Stimulated activated CD4-positive, alpha-beta T cell treated with anti-CD3 and anti-CD28 coated beads, Interleukin-12 subunit alpha, Interleukin-12 subunit beta, amount 100 ng/mL, for 48 hours (primary cell): ENCODE results near the gene GPC6.

ENCODE experiments used
- DNase-seq, 3 donors: peaks; one replicate each; pipeline ENCODE4 v3.0.0-alpha.2; 2020; ENCODE audit warnings: low read depth in 2 of 3, low spot score in 1 of 3

The GPC6 gene

DNA sequence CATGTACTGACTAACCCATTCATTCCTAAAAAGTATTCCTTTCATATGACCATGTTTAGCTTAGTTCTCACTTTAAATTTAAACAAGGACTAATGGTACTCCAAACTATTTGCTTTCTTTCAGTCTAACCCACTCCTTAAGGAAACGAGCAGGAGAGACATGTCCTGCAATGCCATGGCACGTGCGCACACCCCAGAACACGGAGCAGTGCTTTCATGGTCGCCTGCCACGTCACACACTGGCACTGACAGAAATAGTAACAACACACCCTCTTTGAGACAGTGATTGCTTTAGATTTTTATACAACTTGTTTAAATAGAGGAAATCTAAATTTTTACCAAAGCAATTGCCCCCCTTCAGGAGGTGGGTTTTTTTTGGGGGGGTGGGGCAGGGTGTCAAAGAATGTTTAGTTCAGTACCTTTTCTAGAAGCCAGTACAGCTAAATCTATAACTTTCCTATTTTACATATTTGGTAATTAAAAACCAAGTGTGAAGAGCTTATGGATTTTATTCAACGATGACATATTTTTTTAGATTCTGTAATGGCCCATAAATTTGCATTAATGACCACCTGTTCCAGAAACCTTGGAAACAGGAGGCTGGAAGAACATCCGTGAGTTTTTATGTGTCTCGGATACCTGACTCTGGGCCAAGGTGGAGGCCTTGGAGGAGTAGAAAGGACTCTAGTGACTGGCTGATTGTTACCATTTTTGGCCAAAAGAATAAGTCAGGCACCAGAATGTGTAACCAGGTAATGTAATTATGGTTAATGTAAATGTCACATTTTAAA lies 1005.7 kb downstream of the GPC6 start:
- DNase-seq = no peak

DNA sequence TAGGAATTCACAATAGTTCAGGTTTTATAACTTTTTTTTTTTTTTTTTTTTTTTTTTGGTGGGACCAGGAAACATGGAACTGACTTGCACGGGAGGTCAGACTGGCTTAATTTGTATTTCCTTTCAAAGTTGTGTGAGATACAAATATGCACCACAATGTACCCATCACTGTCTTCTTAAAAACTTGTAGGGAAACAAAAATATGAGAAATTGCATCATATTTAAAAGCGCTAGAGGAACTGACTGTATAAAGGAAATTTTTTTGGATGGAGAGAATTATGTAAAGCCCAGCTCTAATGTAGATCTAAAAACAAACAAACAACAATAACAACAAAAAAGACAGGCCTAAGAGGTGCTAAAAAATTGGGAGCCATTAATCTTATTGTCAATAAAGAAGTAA lies 1006.3 kb downstream of the GPC6 start:
- no peak for DNase-seq

DNA sequence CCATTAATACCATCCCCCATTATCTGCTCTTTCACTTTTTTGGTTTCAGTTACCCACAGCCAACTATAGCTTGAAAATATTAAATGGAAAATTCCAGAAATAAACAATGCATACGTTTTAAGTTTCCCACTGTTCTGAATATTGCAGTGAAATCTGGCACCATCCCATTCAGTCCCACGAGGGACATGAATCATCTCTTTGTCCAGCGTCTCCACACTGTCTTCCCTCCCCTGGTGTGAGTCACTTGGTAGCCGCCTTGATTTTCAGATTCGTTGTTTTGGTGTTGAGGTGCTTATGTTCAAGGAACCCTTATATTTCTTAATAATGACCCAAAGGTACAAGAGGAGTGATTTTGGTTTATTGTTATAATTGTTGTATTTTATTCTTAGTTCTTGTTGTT lies 1006.8 kb downstream of the GPC6 start:
- DNase-seq = no peak

GRCh38 chr13:94233837-94234236 lies 1007.2 kb downstream of the GPC6 start:
- no peak for DNase-seq

GRCh38 chr13:94234738-94235137 lies 1008.1 kb downstream of the GPC6 start:
- no peak for DNase-seq

DNA sequence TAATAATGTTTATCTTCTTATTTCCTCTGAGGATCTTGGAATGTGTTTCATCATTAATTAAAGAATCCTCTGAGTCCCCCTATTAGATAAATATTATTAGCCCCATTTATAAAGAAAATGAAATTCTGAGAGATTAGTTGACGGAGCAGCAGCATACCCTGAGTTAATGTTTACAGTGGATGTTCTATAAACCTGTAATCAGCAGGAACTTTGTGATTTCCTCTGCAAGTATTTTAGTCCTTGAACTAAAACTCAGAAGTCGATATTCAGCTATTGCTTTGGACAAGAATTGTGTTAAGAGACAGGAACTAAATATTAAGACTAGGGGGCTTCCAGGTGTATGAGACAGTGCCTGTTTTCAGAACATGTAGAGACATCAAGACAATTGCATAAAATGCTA lies 1009.5 kb downstream of the GPC6 start:
- DNase-seq = no peak

GRCh38 chr13:94236872-94237271 lies 1010.3 kb downstream of the GPC6 start:
- DNase-seq = no peak

DNA sequence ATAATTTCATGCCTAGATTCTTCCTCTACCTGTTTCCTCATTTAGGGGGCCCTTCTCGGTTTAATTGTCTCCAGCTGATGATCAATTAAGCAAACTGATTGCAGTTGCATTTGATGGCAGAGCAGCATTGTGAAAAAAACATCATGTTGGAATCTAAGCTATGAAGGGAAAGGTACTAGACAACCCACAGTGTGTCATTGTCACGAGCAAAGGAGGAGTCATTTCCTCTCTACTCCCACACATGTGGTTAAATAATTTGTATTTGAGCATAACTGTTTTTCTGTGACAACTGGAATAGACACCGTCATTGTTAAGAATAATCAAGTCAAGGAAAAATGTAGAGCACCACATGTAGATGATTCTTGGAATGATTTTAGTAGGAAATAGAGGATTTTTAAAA lies 1012.5 kb downstream of the GPC6 start:
- DNase-seq = peak in 1 of 3 donors; percentile 20

DNA sequence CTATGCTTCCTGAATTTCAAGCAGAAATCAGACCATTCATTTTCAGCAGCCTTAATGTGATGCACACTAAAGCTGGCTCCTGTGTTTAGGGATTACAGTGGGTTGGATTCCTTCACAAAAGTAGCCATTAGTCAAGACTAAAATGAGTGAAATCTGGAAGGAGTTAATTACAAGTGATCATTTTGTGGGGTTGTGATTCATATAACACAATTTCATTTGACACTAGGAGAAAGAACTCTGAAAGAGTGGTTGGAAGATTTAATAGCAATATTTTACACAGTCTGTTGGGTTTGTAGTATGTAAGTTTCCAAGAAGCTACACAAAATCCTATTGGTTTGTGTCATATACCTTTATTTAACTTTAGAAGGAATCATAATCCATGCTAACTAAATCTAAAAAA lies 1015.9 kb downstream of the GPC6 start:
- DNase-seq = no peak

DNA sequence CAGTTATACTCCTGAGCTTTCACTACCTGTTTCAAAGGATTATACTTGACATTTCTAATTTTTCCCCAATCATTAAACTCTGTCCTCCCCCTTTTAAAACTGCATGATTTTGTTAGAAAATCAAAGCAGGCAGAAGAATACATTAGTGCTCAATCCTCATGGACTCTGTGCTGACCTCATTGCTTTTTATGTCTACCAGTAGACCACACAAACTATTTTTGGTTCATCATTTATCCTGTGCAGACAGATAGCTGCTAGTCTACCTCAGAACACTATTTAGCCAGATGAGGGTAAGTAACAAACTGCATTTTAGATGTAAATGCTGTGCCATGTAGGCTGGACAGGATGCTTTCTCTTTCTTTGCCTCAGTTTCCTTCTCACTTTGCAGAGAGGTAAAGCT lies 1016.9 kb downstream of the GPC6 start:
- no peak for DNase-seq

- DNase-seq = no peak
These were observed 1019.9 kb downstream of the GPC6 start for GRCh38 chr13:94246495-94246894.

DNA sequence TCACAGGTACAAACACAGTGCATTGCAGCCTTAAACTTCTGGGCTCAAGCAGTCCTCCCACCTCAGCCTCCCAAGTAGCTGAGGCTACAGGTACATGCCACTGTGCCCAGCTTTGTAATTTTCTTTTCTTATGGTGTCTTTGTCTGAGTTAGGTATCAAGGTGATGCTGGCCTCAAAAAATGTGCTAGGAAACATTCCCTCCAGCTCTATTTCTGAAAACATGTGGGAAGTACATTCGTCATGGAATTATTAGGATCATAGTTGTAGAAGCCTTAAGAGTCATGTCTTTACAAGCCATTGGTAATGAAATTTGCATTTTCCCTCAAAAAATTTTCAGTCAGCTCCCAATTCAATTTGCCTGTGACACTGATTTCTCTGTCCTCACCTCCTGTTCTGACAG lies 1021.3 kb downstream of the GPC6 start:
- DNase-seq = no peak

DNA sequence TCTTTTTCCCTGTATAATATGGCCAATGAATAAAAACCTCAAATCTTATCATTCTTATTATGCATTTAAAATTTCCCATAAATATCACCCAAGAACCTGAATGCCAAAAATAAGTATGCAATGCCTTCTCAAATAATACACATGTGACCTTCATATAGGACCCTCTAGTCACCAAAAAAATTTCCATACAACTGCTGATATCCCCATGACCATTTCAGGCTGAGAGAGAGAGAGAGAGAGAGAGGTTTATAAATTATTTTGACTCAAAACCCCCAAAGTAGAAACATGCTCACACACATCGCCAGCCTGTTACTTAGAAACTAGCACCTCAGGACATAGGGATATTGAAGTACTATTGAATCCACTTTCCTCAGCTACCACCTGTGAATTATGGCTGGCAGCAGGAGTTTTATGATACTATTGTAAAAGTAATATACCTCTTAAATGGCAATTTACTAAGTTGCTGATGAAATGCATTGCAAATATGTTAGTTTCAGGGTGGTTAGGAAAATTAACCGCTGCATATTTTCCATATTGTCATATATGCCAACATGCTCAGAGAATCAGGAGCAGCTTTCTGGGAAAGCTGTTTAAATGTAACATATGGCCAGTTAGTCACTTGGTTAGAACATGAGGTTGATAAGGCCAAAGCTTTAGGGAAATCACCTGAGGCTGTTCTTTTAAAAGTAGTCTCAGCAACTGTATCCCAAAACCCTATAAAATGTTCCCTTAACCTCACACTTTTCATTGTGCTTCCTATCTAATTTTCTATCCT lies 1022.0 kb downstream of the GPC6 start:
- DNase-seq = no peak

- DNase-seq = no peak
These were observed 1022.9 kb downstream of the GPC6 start for GRCh38 chr13:94249512-94249911.

GRCh38 chr13:94251831-94252608 lies 1025.4 kb downstream of the GPC6 start:
- DNase-seq = no peak

DNA sequence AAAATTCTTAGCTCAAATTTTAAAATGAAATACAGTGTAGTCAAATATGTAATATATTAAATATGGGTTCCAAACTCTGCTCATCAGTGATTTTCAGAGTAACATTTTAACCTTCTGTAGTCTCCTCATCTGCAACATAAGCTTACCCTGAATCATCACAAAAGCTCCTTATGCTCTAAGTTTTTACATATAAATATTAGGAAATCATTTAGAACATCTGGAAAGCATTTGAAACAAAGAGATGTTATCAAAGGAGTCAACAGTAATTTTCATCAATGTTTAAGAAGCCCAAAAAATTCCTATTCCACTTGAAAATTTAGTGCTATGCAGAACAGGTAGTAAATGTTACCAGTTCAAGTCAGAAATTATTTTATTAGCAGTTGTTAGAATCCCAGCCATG lies 1028.1 kb downstream of the GPC6 start:
- no peak for DNase-seq

DNA sequence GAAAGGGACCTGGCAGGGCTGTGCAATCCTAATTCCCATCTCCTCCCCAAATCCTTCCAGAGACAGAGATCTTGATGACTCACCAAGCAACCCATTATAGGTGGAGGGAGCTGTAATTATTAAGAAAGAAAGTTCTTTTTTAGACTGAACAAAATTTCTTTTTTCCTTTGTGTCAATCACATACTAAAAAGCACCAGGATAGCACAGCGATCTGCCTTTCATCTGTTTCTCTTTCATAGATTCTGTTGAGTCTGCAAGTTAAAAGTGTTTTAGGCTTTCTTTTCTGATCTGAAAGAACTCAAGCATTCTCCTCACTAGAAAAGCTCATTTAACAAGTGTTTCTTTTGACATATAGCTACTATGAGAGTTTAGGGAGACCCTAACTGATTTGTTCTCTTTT lies 1030.1 kb downstream of the GPC6 start:
- DNase-seq = no peak

DNA sequence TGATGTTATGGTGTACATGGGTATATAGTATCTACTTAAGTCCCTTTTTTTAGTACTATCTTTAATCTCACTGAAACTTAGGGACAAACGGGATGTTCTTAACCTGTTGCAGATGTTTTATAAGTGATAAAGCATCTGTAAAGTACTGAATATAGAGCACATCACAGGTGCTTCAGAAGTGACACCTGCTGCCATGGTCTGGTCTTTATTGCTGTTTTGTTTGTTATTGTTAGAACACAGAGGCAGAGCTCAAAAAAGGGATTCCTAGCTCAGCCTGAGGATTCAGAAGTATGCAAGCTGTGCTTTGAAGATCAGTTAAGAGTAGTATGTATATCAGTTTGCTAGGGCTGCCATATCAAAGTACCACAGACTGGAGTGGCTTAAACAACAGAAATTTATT lies 1033.4 kb downstream of the GPC6 start:
- no peak for DNase-seq

DNA sequence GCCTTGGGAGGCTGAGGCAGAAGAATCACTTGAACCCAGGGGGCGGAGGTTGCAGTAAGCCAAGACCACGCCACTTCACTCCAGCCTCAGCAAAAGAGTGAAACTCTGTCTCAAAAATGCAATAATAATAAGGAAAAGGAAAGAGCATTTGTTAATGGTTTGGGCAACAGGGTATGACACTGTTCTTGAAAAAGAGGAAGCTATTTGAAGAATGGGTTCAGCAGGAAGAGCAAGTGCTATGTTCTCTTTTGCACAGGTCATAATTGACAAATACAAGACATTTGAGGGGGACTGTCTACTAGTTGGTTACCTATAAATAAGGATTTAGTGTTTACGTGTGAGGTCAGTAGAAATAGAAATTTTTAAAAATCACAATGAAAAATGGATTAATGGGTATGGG lies 1034.6 kb downstream of the GPC6 start:
- no peak for DNase-seq

- no peak for DNase-seq
These were observed 1036.4 kb downstream of the GPC6 start for GRCh38 chr13:94263038-94263437.

DNA sequence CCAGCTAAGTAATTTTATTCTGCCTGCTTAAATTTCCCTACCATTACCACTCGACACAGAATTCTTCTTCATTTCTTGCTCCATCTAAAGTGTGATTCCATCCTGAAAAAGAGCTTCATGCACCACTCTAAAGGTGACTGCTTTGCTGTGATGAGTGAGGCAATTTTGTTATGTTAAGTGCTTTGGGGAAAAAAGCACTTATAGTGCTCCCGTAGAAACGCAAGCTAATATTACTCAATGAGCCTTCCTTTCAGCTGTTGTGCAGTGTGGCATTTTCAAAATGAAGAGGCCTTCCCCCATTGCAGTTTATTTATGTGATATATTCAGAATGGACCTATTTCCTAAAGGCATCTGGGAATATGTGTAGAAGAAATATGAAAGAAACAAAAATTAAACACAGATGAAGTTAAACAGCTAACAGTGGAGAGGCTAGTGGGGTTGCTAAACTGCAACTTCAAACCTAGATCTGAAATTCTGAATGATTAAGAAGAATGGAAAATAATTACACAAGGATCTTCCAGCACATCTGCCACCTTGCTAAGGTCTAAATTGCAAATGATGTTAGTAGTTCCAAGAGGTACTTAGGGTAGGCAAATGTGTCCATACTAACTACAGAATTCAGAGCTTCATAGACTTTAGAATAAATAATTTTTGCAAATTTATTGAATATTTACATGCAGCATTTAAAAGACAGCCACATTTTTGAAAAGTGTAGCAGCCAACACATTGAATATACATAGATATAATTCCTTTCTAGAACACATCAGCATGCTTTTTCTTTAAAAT lies 1041.2 kb downstream of the GPC6 start:
- DNase-seq = no peak
